Endometrium (tissue), 2 donors: ENCODE measurements around the gene FSTL3.
"Not testable (repeated sequence)": the region's sequence is repeated elsewhere in the genome, so short reads cannot be mapped to it uniquely, and the experiment has no call there.

ENCODE experiments used
- FAIRE-seq: peaks from 2 replicates; lab custom pipeline; 2012; peaks lifted over from hg19 to GRCh38; lab: Jason Lieb, UNC
- donor health status: control.
- donor health status: control.

FSTL3 gene

DNA sequence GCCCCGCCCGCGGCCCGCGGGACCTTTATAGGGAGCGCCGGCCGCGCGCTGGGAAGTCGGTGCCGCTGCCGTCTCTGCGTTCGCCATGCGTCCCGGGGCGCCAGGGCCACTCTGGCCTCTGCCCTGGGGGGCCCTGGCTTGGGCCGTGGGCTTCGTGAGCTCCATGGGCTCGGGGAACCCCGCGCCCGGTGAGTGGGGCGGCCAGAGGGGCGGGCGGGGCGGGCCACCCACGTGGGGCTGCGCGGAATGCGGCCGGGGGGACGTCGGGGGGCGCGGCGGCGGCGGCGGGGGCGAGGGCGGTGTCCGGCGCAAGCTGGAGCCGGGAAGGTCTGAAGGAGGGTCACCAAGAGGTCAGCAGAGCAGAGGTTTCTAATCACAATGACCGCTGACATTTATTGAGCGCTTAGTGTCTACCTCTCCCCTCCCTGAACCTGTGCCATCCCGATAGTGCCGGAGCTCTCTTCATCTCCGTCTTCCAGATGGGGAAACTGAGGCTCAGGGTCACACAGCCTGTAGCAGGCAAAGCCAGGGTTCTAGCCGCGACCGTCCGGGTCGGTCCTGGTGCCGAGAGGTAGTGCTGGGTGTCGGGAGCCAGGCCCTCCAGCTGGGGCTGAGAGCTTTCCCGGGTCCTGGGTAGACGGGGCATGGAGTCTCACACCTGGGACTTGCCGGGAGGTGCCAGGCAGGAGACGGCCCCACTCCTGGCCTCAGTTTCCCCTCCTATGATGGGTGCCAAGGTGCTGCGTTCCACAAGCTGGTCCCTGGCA lies at the start of gene FSTL3:
Gene FSTL3 (plus strand): TSS at position 54 of the 767 bp plus-strand sequence. CDS start 32 bp downstream, at position 86.
- FAIRE-seq: no peak

GRCh38 chr19:626566-626965 lies 49.6 kb upstream of the FSTL3 start:
- not testable (repeated sequence) for FAIRE-seq

DNA sequence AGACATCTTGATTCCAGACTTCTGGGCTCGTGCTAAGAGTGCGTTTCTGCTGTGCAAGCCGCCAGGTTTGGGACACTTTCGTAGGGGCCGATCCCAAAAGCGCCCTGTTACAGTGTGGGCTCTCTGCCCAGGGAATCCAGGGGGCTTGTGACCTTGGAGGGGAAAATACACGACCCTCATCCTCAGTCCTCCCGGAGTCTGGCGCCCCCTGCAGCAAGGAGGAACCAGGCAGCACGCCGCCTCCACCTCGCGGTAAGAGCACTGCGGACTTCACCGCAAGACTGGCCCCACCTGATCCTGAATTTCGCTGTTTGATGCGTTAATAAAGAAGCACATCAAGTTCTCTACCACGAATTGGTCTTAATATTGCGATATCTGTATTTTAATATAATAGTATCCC lies 48.0 kb upstream of the FSTL3 start:
- FAIRE-seq: no peak

DNA sequence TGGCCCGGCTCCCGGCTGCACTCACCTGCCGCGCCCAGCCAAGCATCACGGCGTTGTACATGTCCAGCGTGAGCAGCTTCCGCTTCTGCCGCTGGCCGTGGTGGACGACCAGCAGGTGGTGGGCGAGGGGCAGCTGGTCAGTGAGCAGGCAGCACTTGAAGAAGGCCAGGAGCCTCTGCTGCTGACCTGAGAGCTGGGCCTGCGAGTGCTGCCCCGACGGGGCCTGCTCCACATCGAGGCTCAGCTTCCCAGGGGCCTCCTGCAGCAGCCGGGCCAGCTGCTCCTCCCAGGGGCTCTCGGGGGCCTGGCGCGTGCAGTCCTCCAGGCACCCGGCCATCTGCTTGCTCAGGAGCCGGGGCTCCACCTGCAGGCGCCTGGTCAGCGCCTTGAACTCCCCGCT lies 46.7 kb upstream of the FSTL3 start:
- FAIRE-seq: not testable (repeated sequence)

DNA sequence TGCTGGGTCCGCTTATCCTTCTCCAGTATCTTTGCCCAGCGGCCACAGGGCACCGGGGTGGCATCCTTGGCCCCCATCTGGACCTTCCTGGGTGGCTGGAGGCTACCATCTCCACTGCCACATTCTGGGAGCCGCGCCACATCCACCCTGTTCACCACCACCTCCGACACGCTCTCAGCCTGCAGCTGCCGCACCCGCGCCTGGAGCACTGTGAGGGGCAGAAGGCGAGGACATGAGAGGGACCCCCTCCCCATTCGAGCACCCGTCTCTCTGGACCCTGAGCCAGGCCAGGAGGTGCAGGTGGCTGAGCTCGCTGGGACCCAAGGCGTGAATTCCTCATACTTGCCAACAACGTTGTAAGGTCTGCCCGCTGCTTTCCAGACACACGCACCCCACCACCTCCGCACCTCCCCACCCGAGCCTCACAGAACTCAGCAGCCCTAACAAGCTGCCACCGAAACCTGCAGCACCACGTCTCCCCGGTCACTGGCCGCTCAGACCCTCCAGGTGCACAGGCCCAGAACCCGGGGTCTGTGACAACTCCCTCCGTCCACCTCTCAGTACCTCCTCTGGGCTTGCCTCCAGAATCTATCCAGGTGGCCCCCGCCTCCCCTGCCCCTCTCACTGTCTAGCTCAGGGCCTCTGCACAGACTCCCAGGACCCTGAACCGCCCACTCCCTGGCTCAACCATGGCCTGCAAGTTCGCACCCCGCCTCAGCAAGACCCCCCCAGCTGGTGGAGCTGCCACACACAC lies 46.1 kb upstream of the FSTL3 start:
- FAIRE-seq: no peak

DNA sequence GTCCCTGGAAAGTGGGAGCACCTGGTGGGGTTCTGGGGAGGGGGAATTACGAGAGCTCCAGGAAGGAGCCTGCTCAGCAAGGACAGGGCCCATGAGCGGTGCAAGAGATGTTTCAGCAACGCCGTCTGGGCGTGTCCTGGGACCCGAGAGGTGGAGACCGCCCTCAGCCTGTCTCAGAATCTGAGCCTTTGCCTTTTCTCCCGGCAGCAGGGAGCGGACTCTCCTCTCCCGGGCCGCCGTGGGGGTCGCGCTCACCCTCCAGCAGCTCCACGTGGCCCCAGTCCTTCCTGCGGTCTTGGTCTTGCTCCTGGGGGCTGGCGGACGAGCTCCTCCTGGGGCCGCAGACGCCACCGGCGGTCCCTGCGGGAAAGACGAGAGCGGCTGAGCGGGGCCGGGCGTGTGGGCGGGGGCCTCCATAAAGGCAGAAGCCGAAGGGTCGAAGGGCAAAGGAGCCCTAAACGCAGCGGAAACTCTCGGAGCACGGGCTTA lies 43.6 kb upstream of the FSTL3 start:
- no peak for FAIRE-seq

DNA sequence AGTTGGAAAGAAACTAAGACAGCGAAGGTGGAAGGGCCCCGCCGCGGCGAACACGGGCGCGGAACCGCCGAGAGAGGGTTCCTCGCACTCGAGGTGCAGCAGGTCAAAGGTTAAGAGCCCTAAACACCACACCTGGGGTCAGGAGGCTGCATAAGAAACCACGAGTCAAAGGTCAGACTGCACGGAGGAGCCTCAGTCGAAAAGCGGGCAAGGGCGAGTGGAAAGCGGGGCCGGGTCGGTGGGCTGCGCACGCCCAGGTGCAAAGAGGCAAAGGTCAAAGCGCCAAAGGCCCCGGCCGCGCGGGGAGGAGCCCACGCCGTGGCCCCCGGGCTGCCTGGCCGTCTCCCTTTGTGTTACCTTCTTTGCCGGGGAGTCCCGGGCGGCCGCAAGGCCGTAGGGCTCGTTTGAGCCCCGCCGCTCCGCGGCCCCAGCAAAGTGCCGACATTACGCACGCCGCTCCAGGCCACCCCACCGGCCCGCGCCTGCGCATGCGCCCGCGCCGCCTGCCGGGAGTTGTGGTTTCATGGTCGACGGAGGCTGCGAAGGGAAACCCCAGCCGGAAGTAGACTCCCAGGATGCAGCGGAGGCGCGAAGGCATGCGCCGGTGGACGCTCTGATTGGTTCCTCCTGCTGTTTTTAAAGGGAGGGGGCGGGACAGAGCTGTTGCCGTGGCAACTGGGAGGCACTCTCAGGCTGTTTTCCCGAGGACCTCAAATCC lies 43.0 kb upstream of the FSTL3 start, which contains the start of gene POLRMT:
Gene POLRMT (minus strand): TSS at position 470 of the 718 bp plus-strand sequence. CDS start 25 bp downstream, at position 445.
- FAIRE-seq: peak; percentile 86

DNA sequence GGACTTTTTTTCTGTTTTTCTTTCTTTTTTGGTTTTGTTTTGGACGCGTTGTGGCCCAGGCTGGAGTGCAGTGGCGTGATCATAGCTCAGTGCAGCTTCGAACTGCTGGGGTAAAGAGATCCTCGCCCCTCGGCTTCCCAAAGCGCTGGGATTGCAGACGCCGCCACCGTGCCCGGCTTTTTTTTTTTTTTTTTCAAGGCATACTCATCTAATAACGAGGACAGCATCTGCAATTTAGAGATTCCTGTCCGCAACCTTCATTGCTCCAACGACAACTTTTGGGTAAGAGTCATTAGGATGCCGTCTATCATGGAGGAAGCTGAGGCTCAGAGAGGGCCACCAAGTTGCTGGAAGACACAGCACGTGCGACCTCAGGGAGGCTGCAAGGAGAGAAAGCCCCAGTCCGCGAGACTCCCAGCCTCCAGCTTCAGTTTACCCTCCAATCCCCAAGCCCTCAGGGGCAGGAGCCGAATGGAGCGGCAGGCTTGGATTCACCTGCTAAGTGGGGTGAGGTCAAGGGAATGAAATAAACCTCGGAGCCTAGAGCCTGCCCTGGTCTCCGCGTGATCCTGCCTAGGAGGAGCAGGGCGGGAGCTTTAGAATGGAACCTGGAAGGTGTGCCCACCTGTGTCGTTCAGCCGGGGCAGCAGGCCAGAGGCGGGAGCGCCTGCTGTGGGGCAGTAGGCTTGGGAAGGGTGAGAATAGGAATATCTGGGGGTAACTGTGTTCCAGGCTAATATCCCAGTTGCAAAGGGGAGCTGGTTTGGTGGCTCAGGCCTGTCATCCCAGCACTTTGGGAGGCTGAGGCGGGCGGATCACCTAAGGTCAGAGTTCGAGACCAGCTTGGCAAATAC lies 42.2 kb upstream of the FSTL3 start:
- FAIRE-seq: no peak

- no peak for FAIRE-seq
Observed at GRCh38 chr19:634975-635652, 41.1 kb upstream of the FSTL3 start.

DNA sequence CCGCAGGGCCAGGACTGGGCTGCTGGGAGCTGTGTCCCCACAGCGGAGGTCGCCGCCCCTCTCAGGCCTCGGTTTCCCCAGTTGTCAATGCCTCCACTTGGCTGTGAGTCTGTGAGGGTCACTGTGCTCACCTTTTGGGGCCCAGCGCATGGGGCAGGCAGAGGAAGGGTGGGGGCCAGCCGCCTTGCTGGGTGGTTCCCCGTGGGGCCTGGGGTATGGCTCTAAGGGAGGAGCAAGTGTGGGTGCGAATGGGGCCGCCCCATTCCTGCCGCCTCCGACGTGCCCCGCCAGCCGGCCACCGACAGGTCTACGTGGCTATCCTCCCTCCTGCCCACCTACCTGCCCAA lies 37.3 kb upstream of the FSTL3 start:
- no peak for FAIRE-seq

GRCh38 chr19:639253-640160 lies 36.7 kb upstream of the FSTL3 start, which contains the start of gene FGF22:
TSS of gene FGF22 (plus strand) at chr19:639879. CDS start at chr19:639926, 47 bp downstream.
- no peak for FAIRE-seq

- no peak for FAIRE-seq
Observed at GRCh38 chr19:640161-640558, 36.0 kb upstream of the FSTL3 start.

- no peak for FAIRE-seq
Observed at GRCh38 chr19:640606-641189, 35.5 kb upstream of the FSTL3 start.

DNA sequence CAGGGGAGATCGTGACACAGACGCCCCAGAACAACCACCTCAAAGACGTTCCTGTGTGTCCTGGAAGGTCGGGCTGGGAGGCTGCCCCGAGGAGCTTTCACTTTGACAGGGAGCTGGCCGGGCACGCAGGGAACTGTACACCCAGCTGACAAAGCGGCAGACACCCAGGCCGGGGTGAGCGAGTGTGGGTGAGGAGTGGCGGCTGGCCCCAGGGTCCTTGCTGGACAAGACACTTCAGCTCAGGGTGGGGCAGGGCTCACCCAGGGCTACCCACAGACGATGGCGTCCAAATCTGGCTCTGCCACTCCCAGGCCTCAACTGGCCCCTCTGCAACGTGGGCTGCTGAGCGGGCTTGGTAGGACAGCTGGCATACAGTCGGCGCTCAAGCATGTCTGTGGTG lies 34.5 kb upstream of the FSTL3 start:
- no peak for FAIRE-seq

GRCh38 chr19:642767-643727 lies 33.1 kb upstream of the FSTL3 start:
- no peak for FAIRE-seq

GRCh38 chr19:643736-644135 lies 32.5 kb upstream of the FSTL3 start:
- no peak for FAIRE-seq

DNA sequence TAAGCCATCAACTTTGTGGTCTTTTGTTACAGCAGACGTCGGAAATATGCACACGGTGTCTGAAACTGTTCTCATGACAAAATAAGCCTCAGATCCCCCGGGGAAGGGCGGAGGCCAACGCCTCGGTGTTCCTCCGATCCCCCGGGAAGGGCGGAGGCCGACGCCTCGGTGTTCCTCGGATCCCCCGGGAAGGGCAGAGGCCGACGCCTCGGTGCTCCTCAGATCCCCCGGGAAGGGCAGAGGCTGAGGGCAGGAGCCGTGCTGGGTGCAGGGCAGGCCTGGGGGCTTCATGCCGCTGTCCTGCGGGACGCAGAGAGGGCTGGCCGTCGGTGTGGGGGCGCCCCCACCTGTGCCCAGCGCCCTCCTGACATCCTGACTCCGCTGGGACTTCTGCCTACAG lies 31.8 kb upstream of the FSTL3 start:
- FAIRE-seq: no peak

DNA sequence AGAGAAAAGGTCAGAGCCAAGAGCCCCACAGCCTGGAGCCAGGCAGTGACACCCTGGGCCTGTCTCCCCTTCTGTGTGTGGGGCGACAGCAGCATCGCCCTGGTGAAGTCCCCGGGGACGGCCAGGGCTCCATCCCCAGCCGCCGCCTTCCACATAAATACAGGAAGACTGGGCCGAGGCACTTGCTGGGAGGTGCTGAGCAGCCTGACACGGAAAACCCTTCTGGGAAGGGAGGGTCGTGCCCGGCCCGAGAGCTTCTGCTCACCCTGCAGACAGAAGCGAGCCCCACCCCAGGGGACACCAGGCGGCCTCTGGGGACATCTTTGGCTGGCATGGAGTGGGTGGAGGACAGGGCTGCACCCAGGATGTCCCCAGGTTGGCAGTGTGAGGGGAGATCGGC lies 31.4 kb upstream of the FSTL3 start:
- no peak for FAIRE-seq
